ENCODE data around the gene EPS15.

EPS15 gene

DNA sequence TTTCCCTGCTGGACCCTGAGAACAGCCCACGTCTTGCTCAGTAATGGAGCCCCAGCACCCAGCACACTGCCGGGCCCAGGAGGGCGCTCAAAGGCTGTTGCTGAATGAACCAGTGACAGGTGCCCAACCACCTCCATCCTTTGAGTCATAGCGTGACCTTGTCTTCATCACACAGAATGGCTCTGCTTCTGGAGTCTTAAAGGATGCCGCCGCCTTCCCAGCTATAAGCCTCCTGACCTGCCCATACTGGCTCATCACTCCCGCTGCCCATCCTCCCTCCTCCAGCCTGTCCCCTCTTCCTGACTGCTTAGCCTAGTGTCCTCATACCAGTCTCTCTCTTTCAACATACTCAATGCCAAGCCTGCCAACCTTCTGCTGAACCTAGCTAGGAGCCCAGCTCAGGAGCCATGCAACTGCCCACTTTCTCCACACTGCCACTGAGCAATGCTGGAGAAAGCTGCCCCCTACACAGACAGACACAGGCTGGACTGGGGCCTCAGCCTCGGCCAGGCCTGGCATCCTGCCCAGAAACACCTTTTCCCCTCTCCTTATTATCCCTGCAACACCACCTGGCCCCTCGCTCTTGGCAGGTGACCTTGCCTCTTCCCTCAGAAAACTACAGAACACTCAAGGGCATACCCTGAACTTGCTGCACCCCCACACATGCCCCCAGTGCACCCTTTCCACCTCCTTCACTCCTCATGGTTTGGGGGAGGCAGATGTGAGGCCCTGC lies 202.8 kb downstream of the EPS15 start:
- no peak for DNase-seq (ENCODE audit: low read depth in 2 of 2)

DNA sequence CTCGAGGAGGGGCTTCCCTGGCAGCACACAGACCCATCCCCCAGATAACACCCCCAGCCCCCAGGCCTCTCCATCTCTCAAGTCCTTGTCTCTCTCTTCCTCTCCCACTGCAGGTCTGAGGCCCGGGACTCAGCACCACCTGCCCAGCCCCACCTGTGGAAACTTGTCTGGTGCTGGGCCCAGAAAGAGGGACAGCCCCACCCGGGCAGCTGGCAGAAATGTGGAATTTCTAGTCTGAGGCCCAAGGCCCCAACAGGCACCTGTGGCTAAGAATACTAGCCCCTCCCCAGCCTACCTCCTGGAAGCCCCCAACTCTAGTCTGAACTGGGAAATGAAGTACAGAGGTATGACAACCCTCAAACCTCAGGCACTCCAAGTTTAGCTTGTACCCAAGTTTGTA lies 204.1 kb downstream of the EPS15 start:
- DNase-seq (ENCODE audit: low read depth in 2 of 2): no peak

DNA sequence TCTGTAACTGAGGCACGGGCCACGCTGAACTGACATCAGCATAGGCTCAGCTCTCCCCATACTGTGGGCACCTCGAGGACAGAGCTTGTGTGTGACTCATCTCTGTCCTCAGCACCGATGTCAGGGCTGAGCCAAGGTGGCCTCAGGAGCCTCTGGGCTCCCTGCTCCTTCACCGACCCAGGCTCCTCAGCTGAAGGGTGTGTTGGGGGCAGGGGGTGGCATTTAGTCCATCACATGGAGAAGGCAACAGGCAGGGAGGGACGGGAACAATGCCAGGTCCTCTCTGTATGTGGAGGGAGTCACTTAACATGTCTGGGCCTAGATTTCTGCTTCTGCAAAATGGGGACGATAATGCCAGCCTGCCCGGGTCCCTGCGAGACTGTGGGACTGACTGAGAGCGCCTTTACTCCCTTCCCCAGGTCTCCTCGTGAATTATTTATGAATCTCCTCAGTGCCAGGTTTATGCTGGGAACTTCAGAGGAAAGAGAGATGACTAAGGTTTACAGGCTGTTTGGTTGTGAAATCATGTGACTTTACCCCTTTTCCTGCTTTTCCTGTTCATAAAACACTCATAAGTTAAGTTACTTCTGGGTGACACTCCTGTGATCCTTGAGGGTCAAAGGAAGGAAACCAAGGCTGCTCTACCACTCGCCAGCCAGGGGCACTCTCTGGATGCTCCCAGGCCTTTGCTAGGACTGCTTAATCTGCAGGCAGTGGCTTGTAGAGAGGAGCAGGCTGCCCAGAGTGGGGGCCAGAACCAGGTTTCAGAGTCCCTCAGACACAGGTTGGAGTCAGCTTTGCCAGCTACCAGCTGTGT lies 204.9 kb downstream of the EPS15 start:
- no peak for DNase-seq (ENCODE audit: low read depth in 2 of 2)

DNA sequence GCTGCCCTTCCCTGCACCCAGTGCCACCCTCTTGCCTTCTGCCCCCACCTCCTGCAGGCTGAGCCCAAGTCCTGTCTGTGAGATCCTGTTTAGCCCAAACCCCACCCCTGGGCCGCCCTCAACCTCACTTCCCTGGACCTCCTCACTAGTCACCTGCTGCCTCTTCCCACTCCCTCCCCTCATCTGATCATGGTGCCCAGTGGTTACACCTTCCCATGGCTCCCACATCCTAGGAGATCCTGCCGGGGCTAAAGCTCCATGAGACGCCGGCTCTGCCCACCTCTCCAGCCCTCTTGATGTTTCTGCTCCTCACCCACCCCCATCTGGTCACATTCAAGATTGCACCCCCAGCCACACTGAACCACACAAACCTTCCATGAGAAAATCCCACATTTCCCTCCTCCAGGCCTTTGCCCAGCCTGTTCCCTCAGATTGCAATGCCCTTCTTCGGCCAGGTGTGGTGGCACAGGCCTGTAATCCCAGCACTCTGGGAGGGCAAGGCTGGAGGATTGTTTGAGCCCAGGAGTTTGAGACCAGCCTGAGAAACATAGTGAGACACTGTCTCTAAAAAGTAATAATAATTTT lies 205.7 kb downstream of the EPS15 start:
- DNase-seq (ENCODE audit: low read depth in 2 of 2): no peak

DNA sequence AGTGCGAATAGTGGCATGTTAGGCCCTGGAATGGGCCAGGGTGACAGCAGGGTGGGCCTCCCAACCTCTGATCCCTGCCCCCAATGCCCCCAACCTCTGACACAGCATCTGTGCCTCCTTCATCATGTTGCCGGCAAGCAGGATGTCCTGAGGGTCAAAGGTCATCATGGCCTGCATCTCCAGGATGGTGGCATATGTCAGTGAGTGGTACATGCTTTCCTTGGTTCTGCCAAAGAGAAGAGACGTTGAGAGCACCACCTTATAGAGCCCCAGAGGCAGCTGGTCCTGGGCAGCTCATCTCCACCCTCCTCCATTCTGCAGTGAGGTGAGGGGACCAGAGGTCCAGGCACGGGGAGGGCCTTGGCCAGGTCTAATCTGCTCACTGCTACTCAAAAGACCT lies 206.3 kb downstream of the EPS15 start:
- no peak for DNase-seq (ENCODE audit: low read depth in 2 of 2)

DNA sequence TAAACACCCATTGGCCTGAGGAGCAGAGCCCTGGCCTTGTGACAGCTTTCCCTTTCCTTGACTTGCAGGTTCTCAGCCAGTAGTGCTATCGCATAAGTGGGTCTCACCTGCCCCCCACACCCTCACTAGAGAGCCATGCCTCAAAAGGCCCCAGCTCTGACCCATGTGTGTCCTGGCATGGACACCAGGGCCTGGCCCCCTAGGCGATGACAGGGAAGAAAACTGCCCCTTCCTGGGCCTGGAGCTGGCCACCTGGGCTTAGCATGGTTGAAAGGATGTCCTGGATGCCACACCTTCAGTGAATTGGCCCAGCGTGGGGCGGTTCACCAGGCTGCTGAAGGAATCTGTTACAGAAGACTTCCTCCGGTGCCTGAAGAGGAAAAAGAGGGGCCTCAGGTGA lies 207.2 kb downstream of the EPS15 start:
- DNase-seq (ENCODE audit: low read depth in 2 of 2): no peak

DNA sequence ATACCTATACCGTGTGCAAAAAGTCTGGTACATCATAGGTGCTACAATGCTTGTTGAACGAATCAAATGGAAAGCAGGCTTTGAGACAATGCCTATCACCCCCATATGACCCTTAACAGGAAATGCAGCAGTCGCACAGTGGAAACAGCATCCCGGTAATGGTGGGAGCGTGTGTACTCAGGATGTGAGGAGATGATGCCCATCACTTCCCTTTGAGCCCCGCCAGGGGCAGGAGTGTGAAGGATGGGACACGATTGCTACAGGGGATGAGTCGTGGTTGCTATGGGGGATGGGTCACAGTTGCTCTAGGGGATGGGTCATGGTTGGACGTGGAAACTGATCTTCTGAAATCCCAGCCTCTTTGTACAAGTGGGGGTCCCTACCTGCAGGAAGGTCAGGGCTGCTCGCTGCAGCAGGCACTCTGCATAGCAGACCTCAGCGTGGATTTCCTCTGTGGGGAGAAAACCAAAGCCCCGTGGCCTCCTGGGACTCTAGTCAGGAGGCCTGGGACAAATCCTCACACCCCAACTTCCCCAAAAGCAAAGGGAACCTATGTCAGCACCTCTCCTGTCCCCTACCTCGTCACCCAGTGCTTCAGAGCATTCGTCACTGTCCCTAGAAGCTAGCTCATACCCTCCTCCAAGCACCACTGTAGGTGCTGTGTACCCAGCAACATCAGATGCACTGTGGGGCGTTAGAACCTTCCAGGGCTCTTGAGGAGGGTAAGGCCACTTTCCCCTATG lies 208.0 kb downstream of the EPS15 start:
- no peak for DNase-seq (ENCODE audit: low read depth in 2 of 2)

DNA sequence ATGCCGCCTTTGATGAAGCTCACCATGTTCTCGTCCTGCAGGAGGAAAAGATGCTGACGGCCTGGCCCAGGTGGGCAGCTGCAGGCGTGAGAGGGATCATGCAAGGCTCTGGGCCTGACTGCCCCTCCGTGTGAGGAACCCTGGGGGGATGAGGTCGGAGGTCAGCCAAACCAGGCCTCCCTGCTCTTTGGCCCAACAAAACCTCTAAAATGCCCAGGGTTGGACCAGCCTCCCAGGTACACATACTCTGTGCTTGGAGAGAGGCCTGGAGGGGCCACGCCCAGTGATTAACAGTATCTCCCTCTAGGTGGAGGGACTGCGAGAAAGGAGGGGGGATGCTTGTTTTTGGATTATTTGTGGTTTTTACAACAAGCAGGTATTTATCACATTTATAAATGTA lies 209.8 kb downstream of the EPS15 start:
- DNase-seq (ENCODE audit: low read depth in 2 of 2): no peak

DNA sequence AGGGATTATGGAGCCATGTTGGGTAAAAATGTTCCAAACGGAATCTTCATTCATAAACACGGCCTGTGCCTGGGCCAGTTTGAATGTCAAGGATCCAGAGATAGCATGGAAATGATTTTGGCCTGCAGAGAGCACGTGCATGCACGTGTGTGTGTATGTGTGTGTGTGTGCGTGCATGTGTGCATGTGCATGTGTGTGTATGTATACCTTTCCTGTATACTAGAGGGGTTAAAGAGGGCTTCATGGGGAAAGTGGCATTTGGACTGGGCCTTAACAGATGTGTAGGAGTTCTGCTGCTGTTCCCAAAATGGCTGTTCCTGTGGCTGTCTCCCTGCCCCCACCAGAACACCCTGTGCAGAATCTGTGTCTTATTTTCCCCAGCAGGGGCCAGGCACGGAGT lies 210.4 kb downstream of the EPS15 start:
- DNase-seq (ENCODE audit: low read depth in 2 of 2): no peak

DNA sequence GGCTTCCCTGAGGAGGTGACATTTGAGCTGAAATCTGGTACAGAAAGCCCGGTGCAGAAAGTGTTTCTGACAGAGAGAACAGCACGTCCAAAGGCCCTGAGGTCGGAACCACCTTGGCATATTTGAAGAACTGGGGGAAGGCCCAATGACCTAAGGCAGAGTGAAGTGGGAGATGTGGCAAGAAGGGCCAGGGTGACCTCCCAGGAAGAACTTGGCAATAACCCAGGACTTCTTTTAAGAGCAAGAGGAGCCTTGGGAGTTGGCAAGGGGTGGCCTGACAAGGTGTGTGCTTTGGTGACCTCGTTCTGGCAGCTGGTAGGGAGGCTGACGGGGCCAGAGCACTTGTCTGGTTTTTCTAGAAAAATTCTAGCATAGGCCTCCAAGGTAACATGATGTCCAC lies 212.1 kb downstream of the EPS15 start:
- no peak for DNase-seq (ENCODE audit: low read depth in 2 of 2)

DNA sequence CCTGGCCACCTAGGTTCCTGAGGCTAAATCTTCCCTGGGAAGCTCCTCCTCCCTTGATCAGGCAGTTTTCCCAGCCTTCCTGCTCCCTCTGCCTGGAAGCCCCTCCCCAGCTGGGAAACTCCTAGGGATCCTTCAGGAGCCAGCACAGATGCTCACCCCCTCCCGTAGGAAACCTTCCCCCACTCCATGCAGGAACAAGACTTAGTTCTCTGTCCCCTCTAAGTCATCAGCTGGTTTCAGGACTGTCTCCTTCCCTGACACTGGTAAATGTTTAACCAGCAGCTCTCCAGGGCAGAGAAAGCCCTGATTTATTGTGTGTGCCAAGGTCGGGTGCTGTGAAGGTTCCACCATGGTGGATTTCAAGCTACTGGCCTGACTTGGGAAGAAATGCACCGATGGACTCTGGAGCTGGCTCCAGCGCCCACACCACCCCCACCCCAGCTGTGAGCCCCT lies 213.7 kb downstream of the EPS15 start:
- DNase-seq (ENCODE audit: low read depth in 2 of 2): no peak

DNA sequence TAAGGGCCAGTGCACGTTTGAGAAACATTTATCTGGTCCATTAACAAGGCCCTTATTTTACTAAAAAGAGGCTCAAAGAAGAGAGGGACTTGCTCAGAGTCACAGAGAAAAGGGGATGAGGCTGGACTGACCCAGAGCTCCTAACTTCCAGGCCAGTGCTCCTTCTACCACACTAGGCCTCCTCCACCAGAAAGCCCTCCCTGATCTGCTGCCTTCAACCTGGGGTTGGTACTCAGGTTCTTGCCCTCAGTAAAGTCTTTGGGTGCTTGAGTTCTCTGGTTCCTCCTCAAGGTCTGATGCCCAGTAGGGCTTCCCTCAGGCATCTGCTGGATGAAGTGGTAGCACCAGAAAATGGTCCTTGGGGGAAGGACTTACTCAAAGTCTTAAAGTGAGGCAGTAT lies 214.7 kb downstream of the EPS15 start:
- DNase-seq (ENCODE audit: low read depth in 2 of 2): no peak
